HepG2 (cell line): Measurements from ENCODE around the gene UGP2. TPM values are rescaled to one million over a fixed set of nuclear protein-coding genes. Genes with fewer than 3 reads are reported as not detected.

ENCODE experiments used
- ATAC-seq: fragments of 200-7000 bp; cut with Tn5 transposase; 3 replicates; pipeline ENCODE4 v1.9.1; 2020; ENCODE audit warnings: mild to moderate bottlenecking, moderate library complexity
- BruUV-seq: library from RNA; stranded (reverse); fragments of 400-500 nt; replicated peaks from 2 replicates; lab custom pipeline; 2021; lab: Mats Ljungman, UMichigan
- CTCF ChIA-PET: fragments of 300-600 bp; formaldehyde crosslinking; extraction: SDS; loops from one replicate; lab custom pipeline; 2021; ENCODE audit warnings: low total read pairs, inconsistent platforms, low intra/inter-chr PET ratio; lab: Yijun Ruan, JAX
- POLR2A ChIA-PET: fragments of 350-600 bp; sonication (Branson Sonifier 250); formaldehyde crosslinking; loops from one replicate; lab custom pipeline; 2020; ENCODE audit warnings: antibody characterized with exemption, inconsistent platforms; lab: Yijun Ruan, JAX
- DNase-seq: peaks from one replicate; pipeline ENCODE4 v3.0.0-alpha.2; 2015; ENCODE audit warnings: low spot score
- FAIRE-seq: peaks from 3 replicates; lab custom pipeline; 2011; peaks lifted over from hg19 to GRCh38; lab: Jason Lieb, UNC
- H2AFZ ChIP-seq: one replicate; pipeline ENCODE4 v1.6.1; 2011; ENCODE audit warnings: low read length, inconsistent platforms
- H3K27ac ChIP-seq: fragments of 300-600 bp; 3 replicates; pipeline ENCODE4 v1.8.0; 2011; ENCODE audit warnings: mixed run types, mild to moderate bottlenecking, mixed read lengths, low read length, inconsistent platforms; ENCODE audit not compliant: insufficient read depth; ENCODE audit errors: extremely low read length
- H3K27me3 ChIP-seq, 2 experiments: fragments of 200-600 bp in 1 of 2; 2 replicates in 1 of 2; 3 replicates in 1 of 2; pipeline versions ENCODE4 v1.6.0 to v1.8.0; 2011; ENCODE audit warnings: low read length in 2 of 2, mild to moderate bottlenecking in 2 of 2, moderate library complexity in 2 of 2, inconsistent platforms in 1 of 2; ENCODE audit not compliant: insufficient read depth in 2 of 2, control insufficient read depth in 1 of 2
- H3K36me3 ChIP-seq, 2 experiments: fragments of 200-600 bp in 1 of 2; replicated peaks in 1 of 2; 2 replicates in 1 of 2; 3 replicates in 1 of 2; pipeline versions ENCODE4 v1.5.1 to v1.8.0; 2011; ENCODE audit warnings: low read length in 2 of 2, inconsistent platforms in 1 of 2; ENCODE audit not compliant: insufficient read depth in 2 of 2, control insufficient read depth in 1 of 2
- H3K4me1 ChIP-seq: 2 replicates; pipeline ENCODE4 v1.5.1; 2012; ENCODE audit warnings: low read length, inconsistent platforms; ENCODE audit not compliant: insufficient read depth
- H3K4me2 ChIP-seq: 2 replicates; pipeline ENCODE4 v1.6.0; 2011; ENCODE audit warnings: low read depth, low read length, inconsistent platforms
- H3K4me3 ChIP-seq, 3 experiments: fragments of 200-600 bp in 1 of 3; sonication (generic), shearing (Covaris generic) in 1 of 3; replicated peaks in 1 of 3; 2 replicates each; pipeline ENCODE4 v1.5.1; 2011 to 2016; ENCODE audit warnings: low read length in 3 of 3, inconsistent platforms in 2 of 3, low read depth in 2 of 3, mild to moderate bottlenecking in 2 of 3, control low read depth in 1 of 3, mixed read lengths in 1 of 3; ENCODE audit not compliant: insufficient read depth in 1 of 3
- H3K79me2 ChIP-seq: one replicate; pipeline ENCODE4 v1.6.1; 2011; ENCODE audit warnings: low read length, inconsistent platforms; ENCODE audit not compliant: insufficient read depth
- H3K9ac ChIP-seq: 2 replicates; pipeline ENCODE4 v1.6.0; 2011; ENCODE audit warnings: mild to moderate bottlenecking, low read depth, low read length, inconsistent platforms; ENCODE audit not compliant: insufficient read depth
- H3K9me3 ChIP-seq: 2 replicates; pipeline ENCODE4 v1.5.1; 2012; ENCODE audit warnings: mild to moderate bottlenecking, low read length
- H4K20me1 ChIP-seq: 2 replicates; pipeline ENCODE4 v1.6.0; 2011; ENCODE audit warnings: inconsistent platforms, mild to moderate bottlenecking, low read length, moderate library complexity; ENCODE audit not compliant: insufficient read depth
- ATF7 ChIP-seq, 2 experiments: fragments of 450-650 bp in 1 of 2; sonication (generic) in 1 of 2; formaldehyde crosslinking in 1 of 2; IDR thresholded peaks; 2 replicates each; pipeline versions ENCODE4 v1.4.0 to v1.6.1; 2016 to 2020; ENCODE audit warnings: antibody characterized with exemption in 1 of 2, mild to moderate bottlenecking in 1 of 2, missing genetic modification reagents in 1 of 2
- ELF1 ChIP-seq: sonication (generic); formaldehyde crosslinking; IDR thresholded peaks from 2 replicates; pipeline ENCODE4 v1.4.0; 2020; ENCODE audit warnings: missing genetic modification reagents
- MXD4 ChIP-seq: IDR thresholded peaks from 2 replicates; pipeline ENCODE4 v1.6.1; 2016; ENCODE audit warnings: mild to moderate bottlenecking, missing biosample characterization, missing genetic modification reagents
- NCOR1 ChIP-seq: fragments of 200-600 bp; sonication (generic); IDR thresholded peaks from 2 replicates; pipeline ENCODE4 v1.7.0; 2017; ENCODE audit warnings: antibody characterized with exemption, low read length, borderline replicate concordance
- PHF5A ChIP-seq: IDR thresholded peaks from one replicate; pipeline ENCODE4 v1.6.1; 2018; ENCODE audit warnings: low read depth, missing genetic modification reagents; ENCODE audit not compliant: unreplicated experiment
- SIX4 ChIP-seq: sonication (generic); formaldehyde crosslinking; IDR thresholded peaks from 2 replicates; pipeline ENCODE4 v1.4.0; 2020; ENCODE audit warnings: missing genetic modification reagents
- SMARCC2 ChIP-seq: fragments of 450-650 bp; IDR thresholded peaks from 2 replicates; pipeline ENCODE4 v1.6.1; 2017; ENCODE audit warnings: antibody characterized with exemption, mild to moderate bottlenecking
- SMC3 ChIP-seq: IDR thresholded peaks from 2 replicates; pipeline ENCODE4 v1.6.1; 2011; ENCODE audit warnings: low read length, improper control_type of control experiment
- SNRNP70 ChIP-seq: fragments of 200-400 bp; formaldehyde crosslinking; IDR thresholded peaks from 2 replicates; pipeline ENCODE4 v1.6.1; 2017; ENCODE audit warnings: mild to moderate bottlenecking, low read depth, low read length, moderate library complexity
- SP140L ChIP-seq: sonication (generic); formaldehyde crosslinking; IDR thresholded peaks from 2 replicates; pipeline ENCODE4 v1.4.0; 2020; ENCODE audit warnings: missing genetic modification reagents, borderline replicate concordance
- THAP8 ChIP-seq: sonication (generic); formaldehyde crosslinking; IDR thresholded peaks from 2 replicates; pipeline ENCODE4 v1.5.1; 2020; ENCODE audit warnings: missing genetic modification reagents, mild to moderate bottlenecking, borderline replicate concordance
- TOPORS ChIP-seq: sonication (generic); formaldehyde crosslinking; IDR thresholded peaks from 2 replicates; pipeline ENCODE4 v1.8.0; 2023; ENCODE audit warnings: mild to moderate bottlenecking, missing genetic modification reagents
- ZMYM2 ChIP-seq: sonication (generic); formaldehyde crosslinking; IDR thresholded peaks from 2 replicates; pipeline ENCODE4 v1.8.0; 2022; ENCODE audit warnings: mild to moderate bottlenecking, missing genetic modification reagents
- ZNF205 ChIP-seq: IDR thresholded peaks from 2 replicates; pipeline ENCODE4 v1.6.1; 2018; ENCODE audit warnings: missing biosample characterization, missing genetic modification reagents
- ZNF3 ChIP-seq: IDR thresholded peaks from 2 replicates; pipeline ENCODE4 v1.7.0; 2017; ENCODE audit warnings: inconsistent platforms
- ZNF430 ChIP-seq: sonication (generic); formaldehyde crosslinking; IDR thresholded peaks from 2 replicates; pipeline ENCODE4 v1.9.0; 2021; ENCODE audit warnings: mild to moderate bottlenecking, missing genetic modification reagents
- ZNF652 ChIP-seq: IDR thresholded peaks from 2 replicates; pipeline ENCODE4 v1.6.1; 2016; ENCODE audit warnings: low read depth, borderline replicate concordance
- ZSCAN5A ChIP-seq: sonication (generic); formaldehyde crosslinking; IDR thresholded peaks from 2 replicates; pipeline ENCODE4 v1.8.0; 2022; ENCODE audit warnings: mild to moderate bottlenecking, missing genetic modification reagents, borderline replicate concordance
- WGBS: methylation state at CpG from one replicate; pipeline ENCODE4 v1.1.6; 2017; ENCODE audit warnings: low lambda C conversion rate; 5-methylcytosine and 5-hydroxymethylcytosine counted together
- in situ Hi-C: cut with HindIII; loops from 2 replicates; pipeline ENCODE4 v1.10.0; 2017; ENCODE audit warnings: low pct_unique_long_range_greater_than_20kb; ENCODE audit not compliant: extremely low pct_ligation_motif_present
- intact Hi-C: fragments of 100-400 bp; cut with micrococcal nuclease; formaldehyde crosslinking; loops from one replicate; pipeline ENCODE4 v1.10.0; 2022; ENCODE audit not compliant: unreplicated experiment
- polyA plus RNA-seq, 8 experiments: library from polyadenylated mRNA; depleted of rRNA in 3 of 8; stranded (reverse) in 7 of 8; unstranded in 1 of 8; fragments of >200 nt; fragmentation: Illumina TruSeq in 4 of 8; extraction: Trizol in 4 of 8; gene quantifications; 2 replicates each; pipeline versions ENCODE4 v1.2.1 to v1.2.3, GENCODE V29; 2011 to 2016; ENCODE audit warnings: low read depth in 4 of 8, missing spikeins in 1 of 8, mixed read lengths in 1 of 8; ENCODE audit not compliant: insufficient read depth in 1 of 8
- total RNA-seq, 5 experiments: library from RNA; depleted of rRNA; stranded (reverse); fragments of >200 nt; fragmentation: Illumina TruSeq; extraction: Trizol; gene quantifications; 2 replicates each; pipeline ENCODE4 v1.2.3, GENCODE V29; 2016; ENCODE audit warnings: low read depth in 1 of 5

Gene UGP2
- total and polyA plus RNA-seq, 2 of the 13 experiments (the other 11 are each of a cell fraction or from before 2014, with no cell fraction given) = 96.0 to 134 TPM

GRCh38 chr2:63811063-63811462 is 30.6 kb upstream of the UGP2 start:
- Histone ChIP-seq H4K20me1 (no peaks in the 10 kb centered on the region), H3K27ac (no peak overlapping the region), H3K9me3 (no peaks in the 10 kb centered on the region), H3K27me3 (no peaks in the 10 kb centered on the region), H3K9ac (no peak overlapping the region), H3K4me1 (no peaks in the 10 kb centered on the region; the same call in 1 of the 2 replicates), H3K4me2 (no peak overlapping the region), H3K36me3 (no peaks in the 10 kb centered on the region), H3K79me2 (no peaks in the 10 kb centered on the region), H3K4me3 (no peak overlapping the region)
- DNase-seq = no peak
- intact Hi-C loops = no loop called here
- ChIA-PET POLR2A (interaction anchor here (1.0 kb wide), 1 partner anchor 9 kb away, joined by 5 read pairs; no protein-coding TSS in a partner anchor), CTCF (no interaction called here)
- WGBS = 92% methylated on average over 3 of the region's 3 CpGs
- FAIRE-seq = no peak
- in situ Hi-C loops = no loop called here
- no peak for ATAC-seq
- TF ChIP-seq SNRNP70 (no peak), NCOR1 (no peak), ZNF205 (CRISPR knock-in tag) (no peak), ZNF430 (no peak), SMC3 (no peak), ZMYM2 (CRISPR knock-in tag) (no peak), ZNF3 (CRISPR knock-in tag) (no peak), SP140L (CRISPR knock-in tag) (no peak), ZSCAN5A (CRISPR knock-in tag) (no peak), SMARCC2 (no peak), SIX4 (no peak), MXD4 (CRISPR knock-in tag) (no peak), THAP8 (CRISPR knock-in tag) (no peak), TOPORS (CRISPR knock-in tag) (no peak), ZNF652 (CRISPR knock-in tag) (no peak), ATF7 (IDR thresholded peaks at IDR 0.05) (no peak), ATF7 (CRISPR knock-in tag; IDR thresholded peaks at IDR 0.05) (no peak), PHF5A (CRISPR knock-in tag) (no peak), ELF1 (CRISPR knock-in tag) (no peak)
- TF ChIP-seq, all 625 proteins: peak for 0
- no TSS peak for BruUV-seq
- H2AFZ ChIP-seq = no peak overlapping the region
